ENCODE results near the gene UBXN4.

Gene UBXN4

DNA sequence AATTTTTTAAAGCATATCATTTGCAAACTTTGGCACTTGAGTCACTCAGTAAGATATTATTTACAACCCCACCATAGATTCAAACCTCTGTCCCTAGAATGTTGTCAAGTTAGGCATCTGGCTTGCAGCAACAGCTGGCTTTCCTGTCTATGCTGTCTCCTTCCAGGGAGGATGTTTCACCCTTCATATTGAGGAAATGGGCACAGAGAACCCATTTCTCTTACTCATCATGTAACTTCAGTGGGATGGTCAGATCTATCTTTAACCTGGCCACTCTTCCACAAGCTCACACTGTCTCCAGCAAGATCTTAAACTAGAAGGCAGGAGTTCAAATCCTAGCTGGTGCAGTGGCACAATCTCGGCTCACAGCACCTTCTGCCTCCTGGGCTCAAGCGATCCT lies 79.5 kb downstream of the UBXN4 start:
- no peaks in the 10 kb centered on the region for H3K27me3 ChIP-seq (ENCODE audit: insufficient read depth, low read depth, severe bottlenecking)

GRCh38 chr2:135822855-135823254 lies 81.2 kb downstream of the UBXN4 start:
- Histone ChIP-seq H3K27me3 (ENCODE audit: insufficient read depth, low read depth, severe bottlenecking) (no peaks in the 10 kb centered on the region), H3K36me3 (no peaks in the 10 kb centered on the region), H3K27ac (no peak overlapping the region), H3K4me3 (ENCODE audit: low read depth, low read length) (no peak overlapping the region), H3K9me3 (ENCODE audit: severe bottlenecking) (no peaks in the 10 kb centered on the region)
- DNase-seq: no peak
- TF ChIP-seq, protein P1, sequence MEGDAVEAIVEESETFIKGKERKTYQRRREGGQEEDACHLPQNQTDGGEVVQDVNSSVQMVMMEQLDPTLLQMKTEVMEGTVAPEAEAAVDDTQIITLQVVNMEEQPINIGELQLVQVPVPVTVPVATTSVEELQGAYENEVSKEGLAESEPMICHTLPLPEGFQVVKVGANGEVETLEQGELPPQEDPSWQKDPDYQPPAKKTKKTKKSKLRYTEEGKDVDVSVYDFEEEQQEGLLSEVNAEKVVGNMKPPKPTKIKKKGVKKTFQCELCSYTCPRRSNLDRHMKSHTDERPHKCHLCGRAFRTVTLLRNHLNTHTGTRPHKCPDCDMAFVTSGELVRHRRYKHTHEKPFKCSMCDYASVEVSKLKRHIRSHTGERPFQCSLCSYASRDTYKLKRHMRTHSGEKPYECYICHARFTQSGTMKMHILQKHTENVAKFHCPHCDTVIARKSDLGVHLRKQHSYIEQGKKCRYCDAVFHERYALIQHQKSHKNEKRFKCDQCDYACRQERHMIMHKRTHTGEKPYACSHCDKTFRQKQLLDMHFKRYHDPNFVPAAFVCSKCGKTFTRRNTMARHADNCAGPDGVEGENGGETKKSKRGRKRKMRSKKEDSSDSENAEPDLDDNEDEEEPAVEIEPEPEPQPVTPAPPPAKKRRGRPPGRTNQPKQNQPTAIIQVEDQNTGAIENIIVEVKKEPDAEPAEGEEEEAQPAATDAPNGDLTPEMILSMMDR (IDR thresholded peaks at IDR 0.05; ENCODE audit: low read depth, low read length): no peak

More for the DNA sequence above, 79.5 kb downstream of the UBXN4 start:
- Histone ChIP-seq H3K4me3 (ENCODE audit: low read depth, low read length) (no peak overlapping the region), H3K9me3 (ENCODE audit: severe bottlenecking) (no peaks in the 10 kb centered on the region), H3K27ac (no peak overlapping the region), H3K36me3 (no peaks in the 10 kb centered on the region)
- TF ChIP-seq, protein P1 (IDR thresholded peaks at IDR 0.05; ENCODE audit: low read depth, low read length): no peak
- DNase-seq: no peak

- H3K27me3 ChIP-seq (ENCODE audit: insufficient read depth, low read depth, severe bottlenecking): no peaks in the 10 kb centered on the region
- H3K9me3 ChIP-seq (ENCODE audit: severe bottlenecking): no peaks in the 10 kb centered on the region
- no peaks in the 10 kb centered on the region for H3K36me3 ChIP-seq
- no peak overlapping the region for H3K4me3 ChIP-seq (ENCODE audit: low read depth, low read length)
- TF ChIP-seq, protein P1 (IDR thresholded peaks at IDR 0.05; ENCODE audit: low read depth, low read length): no peak
- no peak for DNase-seq
- H3K27ac ChIP-seq: no peak overlapping the region
Observed at GRCh38 chr2:135825131-135825530, 83.5 kb downstream of the UBXN4 start.

GRCh38 chr2:135825550-135826176 lies 84.0 kb downstream of the UBXN4 start:
- Histone ChIP-seq H3K36me3 (no peaks in the 10 kb centered on the region), H3K9me3 (ENCODE audit: severe bottlenecking) (no peaks in the 10 kb centered on the region), H3K27ac (no peak overlapping the region), H3K27me3 (ENCODE audit: insufficient read depth, low read depth, severe bottlenecking) (no peaks in the 10 kb centered on the region), H3K4me3 (ENCODE audit: low read depth, low read length) (no peak overlapping the region)
- DNase-seq: no peak
- TF ChIP-seq, protein P1 (IDR thresholded peaks at IDR 0.05; ENCODE audit: low read depth, low read length): no peak

GRCh38 chr2:135826544-135826943 lies 84.9 kb downstream of the UBXN4 start:
- TF ChIP-seq, protein P1 (IDR thresholded peaks at IDR 0.05; ENCODE audit: low read depth, low read length): no peak
- H3K36me3 ChIP-seq: no peaks in the 10 kb centered on the region
- no peak for DNase-seq
- no peak overlapping the region for H3K27ac ChIP-seq
- no peak overlapping the region for H3K4me3 ChIP-seq (ENCODE audit: low read depth, low read length)
- no peaks in the 10 kb centered on the region for H3K27me3 ChIP-seq (ENCODE audit: insufficient read depth, low read depth, severe bottlenecking)
- H3K9me3 ChIP-seq (ENCODE audit: severe bottlenecking): no peaks in the 10 kb centered on the region
